Measurements from ENCODE around the gene CFAP299. TPM values are rescaled to one million over a fixed set of nuclear protein-coding genes. Genes with fewer than 3 reads are reported as not detected.
"Not testable (repeated sequence)": the region's sequence is repeated elsewhere in the genome, so short reads cannot be mapped to it uniquely, and the experiment has no call there.

Gene CFAP299
- total RNA-seq, 2 experiments from 2014 or later, result not detected

- Mint-ChIP-seq H3K4me3 (no peak overlapping the region), H3K27ac (no peak overlapping the region), H3K36me3 (no peaks in the 10 kb centered on the region), H3K9me3 (ENCODE audit: low read depth) (no peaks in the 10 kb centered on the region), H3K4me1 (no peaks in the 10 kb centered on the region), H3K27me3 (peaks cover 4% of the 10 kb centered on the region)
- CTCF ChIA-PET, result no interaction called here
- ATAC-seq (no peak), DNase-seq (no peak)
These were observed 342.9 kb downstream of the CFAP299 start for GRCh38 chr4:80678413-80678812.

GRCh38 chr4:80680934-80681333, 345.4 kb downstream of the CFAP299 start:
- no peaks in the 10 kb centered on the region for H3K9me3 Mint-ChIP-seq (ENCODE audit: low read depth)

GRCh38 chr4:80685214-80685613, 349.7 kb downstream of the CFAP299 start:
- peaks cover 4% of the 10 kb centered on the region for H3K27me3 Mint-ChIP-seq
- no peak overlapping the region for H3K4me3 Mint-ChIP-seq
- DNase-seq, result no peak
- CTCF ChIA-PET, result no interaction called here
- no peak for ATAC-seq
- no peaks in the 10 kb centered on the region for H3K4me1 Mint-ChIP-seq
- no peaks in the 10 kb centered on the region for H3K9me3 Mint-ChIP-seq (ENCODE audit: low read depth)
- no peaks in the 10 kb centered on the region for H3K36me3 Mint-ChIP-seq
- no peak overlapping the region for H3K27ac Mint-ChIP-seq

More at GRCh38 chr4:80680934-80681333, 345.4 kb downstream of the CFAP299 start:
- no peak overlapping the region for H3K4me3 Mint-ChIP-seq
- ATAC-seq (no peak), DNase-seq (no peak)
- H3K27me3 Mint-ChIP-seq, result peaks cover 4% of the 10 kb centered on the region
- H3K36me3 Mint-ChIP-seq, result no peaks in the 10 kb centered on the region
- no peak overlapping the region for H3K27ac Mint-ChIP-seq
- CTCF ChIA-PET, result no interaction called here
- H3K4me1 Mint-ChIP-seq, result no peaks in the 10 kb centered on the region

- H3K4me1 Mint-ChIP-seq; H3K9me3 Mint-ChIP-seq (ENCODE audit: low read depth); ATAC-seq; H3K27ac Mint-ChIP-seq; H3K27me3 Mint-ChIP-seq; DNase-seq; CTCF ChIA-PET; H3K4me3 Mint-ChIP-seq; H3K36me3 Mint-ChIP-seq: not testable (repeated sequence)
These were observed 352.2 kb downstream of the CFAP299 start for GRCh38 chr4:80687736-80688135.

- Mint-ChIP-seq H3K4me1 (no peaks in the 10 kb centered on the region), H3K4me3 (no peak overlapping the region), H3K9me3 (ENCODE audit: low read depth) (no peaks in the 10 kb centered on the region), H3K36me3 (no peaks in the 10 kb centered on the region), H3K27me3 (no peaks in the 10 kb centered on the region), H3K27ac (no peak overlapping the region)
- CTCF ChIA-PET, result interaction anchor here (0.6 kb wide), 2 partner anchors 13 to 117 kb away, joined by 3 to 4 read pairs; no protein-coding TSS in a partner anchor
- no peak for DNase-seq
- ATAC-seq, result no peak
These were observed 358.6 kb downstream of the CFAP299 start for GRCh38 chr4:80694171-80694570.

- Mint-ChIP-seq H3K27me3 (no peaks in the 10 kb centered on the region), H3K36me3 (no peaks in the 10 kb centered on the region), H3K4me3 (no peak overlapping the region), H3K9me3 (ENCODE audit: low read depth) (no peaks in the 10 kb centered on the region), H3K27ac (no peak overlapping the region), H3K4me1 (no peaks in the 10 kb centered on the region)
- CTCF ChIA-PET, result no interaction called here
- no peak for DNase-seq
- no peak for ATAC-seq
These were observed 369.8 kb downstream of the CFAP299 start for GRCh38 chr4:80705311-80705710.

GRCh38 chr4:80709082-80709869, 373.7 kb downstream of the CFAP299 start:
- ATAC-seq, result no peak
- Mint-ChIP-seq H3K4me1 (no peaks in the 10 kb centered on the region), H3K27me3 (no peaks in the 10 kb centered on the region), H3K27ac (no peak overlapping the region), H3K36me3 (no peaks in the 10 kb centered on the region), H3K9me3 (ENCODE audit: low read depth) (no peaks in the 10 kb centered on the region), H3K4me3 (no peak overlapping the region)
- CTCF ChIA-PET, result no interaction called here
- no peak for DNase-seq

- Mint-ChIP-seq H3K4me3 (no peak overlapping the region), H3K27ac (no peak overlapping the region), H3K4me1 (no peaks in the 10 kb centered on the region), H3K36me3 (no peaks in the 10 kb centered on the region), H3K27me3 (no peaks in the 10 kb centered on the region), H3K9me3 (ENCODE audit: low read depth) (no peaks in the 10 kb centered on the region)
- DNase-seq (no peak), ATAC-seq (no peak)
- CTCF ChIA-PET, result no interaction called here
These were observed 375.4 kb downstream of the CFAP299 start for GRCh38 chr4:80710748-80711451.

- Mint-ChIP-seq H3K4me3 (no peak overlapping the region), H3K4me1 (no peaks in the 10 kb centered on the region), H3K27ac (no peak overlapping the region), H3K27me3 (no peaks in the 10 kb centered on the region), H3K9me3 (ENCODE audit: low read depth) (no peaks in the 10 kb centered on the region), H3K36me3 (no peaks in the 10 kb centered on the region)
- DNase-seq (no peak), ATAC-seq (no peak)
- CTCF ChIA-PET, result no interaction called here
These were observed 376.4 kb downstream of the CFAP299 start for GRCh38 chr4:80711956-80712355.

- Mint-ChIP-seq H3K27me3 (no peaks in the 10 kb centered on the region), H3K4me3 (no peak overlapping the region), H3K27ac (no peak overlapping the region), H3K9me3 (ENCODE audit: low read depth) (no peaks in the 10 kb centered on the region), H3K36me3 (no peaks in the 10 kb centered on the region), H3K4me1 (no peaks in the 10 kb centered on the region)
- CTCF ChIA-PET, result no interaction called here
- DNase-seq (no peak), ATAC-seq (no peak)
These were observed 377.9 kb downstream of the CFAP299 start for GRCh38 chr4:80713409-80713808.

- no peaks in the 10 kb centered on the region for H3K36me3 Mint-ChIP-seq
- no peak for ATAC-seq
- H3K27me3 Mint-ChIP-seq, result no peaks in the 10 kb centered on the region
- H3K4me1 Mint-ChIP-seq, result no peaks in the 10 kb centered on the region
- CTCF ChIA-PET, result no interaction called here
- DNase-seq, result no peak
- no peak overlapping the region for H3K27ac Mint-ChIP-seq
- no peak overlapping the region for H3K4me3 Mint-ChIP-seq
- peaks cover 5% of the 10 kb centered on the region for H3K9me3 Mint-ChIP-seq (ENCODE audit: low read depth)
These were observed 381.7 kb downstream of the CFAP299 start for GRCh38 chr4:80717204-80717603.

GRCh38 chr4:80726471-80726870, 390.9 kb downstream of the CFAP299 start:
- Mint-ChIP-seq H3K36me3 (no peaks in the 10 kb centered on the region), H3K4me1 (no peaks in the 10 kb centered on the region), H3K27ac (no peak overlapping the region), H3K27me3 (no peaks in the 10 kb centered on the region), H3K4me3 (no peak overlapping the region), H3K9me3 (ENCODE audit: low read depth) (no peaks in the 10 kb centered on the region)
- DNase-seq (no peak), ATAC-seq (no peak)
- CTCF ChIA-PET, result no interaction called here

GRCh38 chr4:80730158-80730557, 394.6 kb downstream of the CFAP299 start:
- no peak overlapping the region for H3K27ac Mint-ChIP-seq
- ATAC-seq (no peak), DNase-seq (no peak)
- CTCF ChIA-PET, result interaction anchor here (1.0 kb wide), 1 partner anchor 10 kb away, joined by 3 read pairs; no protein-coding TSS in a partner anchor
- H3K27me3 Mint-ChIP-seq, result no peaks in the 10 kb centered on the region
- H3K4me3 Mint-ChIP-seq, result no peak overlapping the region
- no peaks in the 10 kb centered on the region for H3K36me3 Mint-ChIP-seq
- no peaks in the 10 kb centered on the region for H3K9me3 Mint-ChIP-seq (ENCODE audit: low read depth)
- H3K4me1 Mint-ChIP-seq, result no peaks in the 10 kb centered on the region

GRCh38 chr4:80731436-80731835, 395.9 kb downstream of the CFAP299 start:
- DNase-seq (no peak), ATAC-seq (no peak)
- Mint-ChIP-seq H3K36me3 (no peaks in the 10 kb centered on the region), H3K4me1 (no peaks in the 10 kb centered on the region), H3K9me3 (ENCODE audit: low read depth) (no peaks in the 10 kb centered on the region), H3K27me3 (no peaks in the 10 kb centered on the region), H3K27ac (no peak overlapping the region), H3K4me3 (no peak overlapping the region)
- CTCF ChIA-PET, result interaction anchor here (0.6 kb wide), 1 partner anchor 1914 kb away, joined by 3 read pairs; no protein-coding TSS in a partner anchor
